ENCODE data around the gene VSIR. TPM values are rescaled to one million over a fixed set of nuclear protein-coding genes. Genes with fewer than 3 reads are reported as not detected.

Gene VSIR
- total RNA-seq, 1 experiment from 2014 or later = 3.6 TPM

DNA sequence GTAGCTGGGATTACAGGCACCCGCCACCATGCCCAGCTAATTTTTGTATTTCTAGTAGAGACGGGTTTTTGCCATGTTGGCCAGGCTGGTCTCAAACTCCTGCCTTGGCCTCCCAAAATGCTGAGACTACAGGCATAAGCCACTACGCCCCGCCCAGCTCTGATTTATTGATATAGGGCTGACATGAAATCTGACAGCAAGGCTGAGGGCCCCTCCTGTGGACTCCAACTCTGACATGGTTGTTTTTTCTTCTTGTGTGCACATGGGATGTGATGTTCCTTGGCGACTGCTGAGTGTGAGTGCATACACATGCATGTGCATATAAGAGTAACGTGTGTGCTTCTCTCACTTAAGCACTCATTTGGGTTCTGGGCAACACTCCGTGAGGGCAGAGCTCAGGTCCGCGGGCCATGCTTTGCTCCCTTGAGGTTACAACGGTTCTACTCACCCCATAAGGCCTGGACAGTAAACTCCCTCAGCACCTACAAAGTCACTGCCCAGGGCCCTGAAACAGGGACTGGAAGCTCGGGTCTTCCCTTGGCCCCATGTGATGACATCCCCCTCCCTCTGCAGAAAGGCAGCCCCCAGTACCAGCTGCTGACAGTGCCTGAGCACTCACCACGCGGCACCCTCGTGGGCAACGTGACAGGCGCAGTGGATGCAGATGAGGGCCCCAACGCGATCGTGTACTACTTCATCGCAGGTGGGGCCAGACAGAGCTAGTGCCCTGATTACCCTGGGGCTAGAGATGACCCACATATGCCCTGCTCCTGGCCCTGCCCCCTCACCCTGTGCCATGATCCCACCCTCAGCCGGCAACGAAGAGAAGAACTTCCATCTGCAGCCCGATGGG is 33.6 kb upstream of the VSIR start:
- no peak for DNase-seq (ENCODE audit: unreplicated experiment)
- ChIA-PET POLR2A (interaction anchor here (1.6 kb wide), 1 partner anchor 12 kb away, joined by 3 read pairs; no protein-coding TSS in a partner anchor), CTCF (interaction anchor here (0.5 to 1.3 kb wide), 5 partner anchors 99 to 255 kb away, joined by 3 to 7 read pairs (median 3); no protein-coding TSS in a partner anchor)
- Mint-ChIP-seq H3K27me3 (ENCODE audit: insufficient read depth, unreplicated experiment) (peaks cover 15% of the 10 kb centered on the region), H3K36me3 (ENCODE audit: insufficient read depth, unreplicated experiment) (peaks cover 6% of the 10 kb centered on the region), H3K27ac (ENCODE audit: low read depth, unreplicated experiment) (no peak overlapping the region), H3K4me1 (ENCODE audit: insufficient read depth, unreplicated experiment) (no peaks in the 10 kb centered on the region), H3K9me3 (ENCODE audit: unreplicated experiment) (no peaks in the 10 kb centered on the region), H3K4me3 (ENCODE audit: unreplicated experiment) (no peak overlapping the region)
- BruUV-seq (replicated peaks) = no TSS peak
- TF ChIP-seq, protein P1, sequence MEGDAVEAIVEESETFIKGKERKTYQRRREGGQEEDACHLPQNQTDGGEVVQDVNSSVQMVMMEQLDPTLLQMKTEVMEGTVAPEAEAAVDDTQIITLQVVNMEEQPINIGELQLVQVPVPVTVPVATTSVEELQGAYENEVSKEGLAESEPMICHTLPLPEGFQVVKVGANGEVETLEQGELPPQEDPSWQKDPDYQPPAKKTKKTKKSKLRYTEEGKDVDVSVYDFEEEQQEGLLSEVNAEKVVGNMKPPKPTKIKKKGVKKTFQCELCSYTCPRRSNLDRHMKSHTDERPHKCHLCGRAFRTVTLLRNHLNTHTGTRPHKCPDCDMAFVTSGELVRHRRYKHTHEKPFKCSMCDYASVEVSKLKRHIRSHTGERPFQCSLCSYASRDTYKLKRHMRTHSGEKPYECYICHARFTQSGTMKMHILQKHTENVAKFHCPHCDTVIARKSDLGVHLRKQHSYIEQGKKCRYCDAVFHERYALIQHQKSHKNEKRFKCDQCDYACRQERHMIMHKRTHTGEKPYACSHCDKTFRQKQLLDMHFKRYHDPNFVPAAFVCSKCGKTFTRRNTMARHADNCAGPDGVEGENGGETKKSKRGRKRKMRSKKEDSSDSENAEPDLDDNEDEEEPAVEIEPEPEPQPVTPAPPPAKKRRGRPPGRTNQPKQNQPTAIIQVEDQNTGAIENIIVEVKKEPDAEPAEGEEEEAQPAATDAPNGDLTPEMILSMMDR (IDR thresholded peaks at IDR 0.05; ENCODE audit: unreplicated experiment) = no peak
- intact Hi-C loops (cut with micrococcal nuclease) = no loop called here

- TF ChIP-seq, protein P1 (IDR thresholded peaks at IDR 0.05; ENCODE audit: unreplicated experiment) = no peak
- intact Hi-C loops (cut with micrococcal nuclease) = no loop called here
- peaks cover 15% of the 10 kb centered on the region for H3K27me3 Mint-ChIP-seq (ENCODE audit: insufficient read depth, unreplicated experiment)
- peaks cover 6% of the 10 kb centered on the region for H3K36me3 Mint-ChIP-seq (ENCODE audit: insufficient read depth, unreplicated experiment)
- H3K4me1 Mint-ChIP-seq (ENCODE audit: insufficient read depth, unreplicated experiment) = no peaks in the 10 kb centered on the region
- POLR2A ChIA-PET = interaction anchor here (1.6 kb wide), 1 partner anchor 12 kb away, joined by 3 read pairs; no protein-coding TSS in a partner anchor
- DNase-seq (ENCODE audit: unreplicated experiment) = no peak
- BruUV-seq (replicated peaks) = no TSS peak
- CTCF ChIA-PET = interaction anchor here (0.5 to 1.3 kb wide), 10 partner anchors 89 to 487 kb away, joined by 3 to 7 read pairs (median 4); partner anchors contain the start of gene SLC29A3
- H3K27ac Mint-ChIP-seq (ENCODE audit: low read depth, unreplicated experiment) = no peak overlapping the region
- no peak overlapping the region for H3K4me3 Mint-ChIP-seq (ENCODE audit: unreplicated experiment)
- H3K9me3 Mint-ChIP-seq (ENCODE audit: unreplicated experiment) = no peaks in the 10 kb centered on the region
Observed at GRCh38 chr10:71805776-71806703, 32.7 kb upstream of the VSIR start.

- Mint-ChIP-seq H3K27ac (ENCODE audit: low read depth, unreplicated experiment) (no peak overlapping the region), H3K27me3 (ENCODE audit: insufficient read depth, unreplicated experiment) (peaks cover 15% of the 10 kb centered on the region), H3K36me3 (ENCODE audit: insufficient read depth, unreplicated experiment) (no peaks in the 10 kb centered on the region), H3K9me3 (ENCODE audit: unreplicated experiment) (no peaks in the 10 kb centered on the region), H3K4me1 (ENCODE audit: insufficient read depth, unreplicated experiment) (no peaks in the 10 kb centered on the region), H3K4me3 (ENCODE audit: unreplicated experiment) (no peak overlapping the region)
- ChIA-PET POLR2A (interaction anchor here (0.9 kb wide), 1 partner anchor 10 kb away, joined by 4 read pairs; no protein-coding TSS in a partner anchor), CTCF (no interaction called here)
- DNase-seq (ENCODE audit: unreplicated experiment) = no peak
- TF ChIP-seq, protein P1 (IDR thresholded peaks at IDR 0.05; ENCODE audit: unreplicated experiment) = no peak
- intact Hi-C loops (cut with micrococcal nuclease) = no loop called here
- no TSS peak for BruUV-seq (replicated peaks)
Observed at GRCh38 chr10:71804077-71804476, 30.8 kb upstream of the VSIR start.

All from MCF 10A (cell line).